ENCODE data around the gene SLC9A3.
A peak's percentile ranks its signal among the peaks of the same experiment; 100 is the strongest.

Gene SLC9A3

DNA sequence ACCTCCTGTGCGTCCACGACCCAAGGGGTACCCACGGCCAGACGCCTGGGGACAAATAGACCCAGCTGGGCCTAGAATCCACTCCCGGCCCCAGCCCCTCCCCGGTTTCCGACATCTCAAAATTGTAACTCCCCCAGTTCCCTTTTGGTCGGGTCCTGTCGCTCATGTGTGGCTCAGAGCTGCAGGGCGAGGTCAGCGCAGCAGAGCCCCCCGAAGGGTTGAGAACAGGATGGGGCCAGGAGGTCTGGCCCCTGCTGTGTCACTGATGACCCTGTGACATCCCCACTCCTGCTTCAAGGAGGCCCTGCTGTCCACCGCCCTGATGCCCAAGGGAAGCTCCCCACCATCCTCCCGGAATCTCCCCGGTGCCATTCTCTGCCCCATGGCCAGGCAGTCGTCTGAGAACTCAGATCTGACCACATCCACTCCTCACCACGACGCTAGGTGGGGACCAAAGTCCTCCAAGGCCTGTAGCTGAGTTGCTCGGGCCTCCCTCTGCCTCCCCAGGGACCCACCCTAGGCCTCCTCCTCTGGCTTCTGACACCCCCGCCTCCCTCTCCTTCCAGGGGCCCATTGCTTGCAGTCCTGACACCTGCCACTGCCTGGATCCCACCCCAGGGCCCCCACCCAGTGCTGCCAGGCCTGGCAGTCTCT is 3.9 kb downstream of the SLC9A3 start:
- DNase-seq (ENCODE audit: low read depth) = no peak
- TF ChIP-seq, protein P1, sequence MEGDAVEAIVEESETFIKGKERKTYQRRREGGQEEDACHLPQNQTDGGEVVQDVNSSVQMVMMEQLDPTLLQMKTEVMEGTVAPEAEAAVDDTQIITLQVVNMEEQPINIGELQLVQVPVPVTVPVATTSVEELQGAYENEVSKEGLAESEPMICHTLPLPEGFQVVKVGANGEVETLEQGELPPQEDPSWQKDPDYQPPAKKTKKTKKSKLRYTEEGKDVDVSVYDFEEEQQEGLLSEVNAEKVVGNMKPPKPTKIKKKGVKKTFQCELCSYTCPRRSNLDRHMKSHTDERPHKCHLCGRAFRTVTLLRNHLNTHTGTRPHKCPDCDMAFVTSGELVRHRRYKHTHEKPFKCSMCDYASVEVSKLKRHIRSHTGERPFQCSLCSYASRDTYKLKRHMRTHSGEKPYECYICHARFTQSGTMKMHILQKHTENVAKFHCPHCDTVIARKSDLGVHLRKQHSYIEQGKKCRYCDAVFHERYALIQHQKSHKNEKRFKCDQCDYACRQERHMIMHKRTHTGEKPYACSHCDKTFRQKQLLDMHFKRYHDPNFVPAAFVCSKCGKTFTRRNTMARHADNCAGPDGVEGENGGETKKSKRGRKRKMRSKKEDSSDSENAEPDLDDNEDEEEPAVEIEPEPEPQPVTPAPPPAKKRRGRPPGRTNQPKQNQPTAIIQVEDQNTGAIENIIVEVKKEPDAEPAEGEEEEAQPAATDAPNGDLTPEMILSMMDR (IDR thresholded peaks at IDR 0.05; ENCODE audit: insufficient read depth, low read depth, low read length, missing control alignments) = no peak
- no peak overlapping the region for H3K4me3 ChIP-seq (ENCODE audit: low read length)

- H3K4me3 ChIP-seq (ENCODE audit: low read length) = no peak overlapping the region
- TF ChIP-seq, protein P1 (IDR thresholded peaks at IDR 0.05; ENCODE audit: insufficient read depth, low read depth, low read length, missing control alignments) = no peak
- DNase-seq (ENCODE audit: low read depth) = no peak
Observed at GRCh38 chr5:518721-519120, 5.5 kb downstream of the SLC9A3 start.

DNA sequence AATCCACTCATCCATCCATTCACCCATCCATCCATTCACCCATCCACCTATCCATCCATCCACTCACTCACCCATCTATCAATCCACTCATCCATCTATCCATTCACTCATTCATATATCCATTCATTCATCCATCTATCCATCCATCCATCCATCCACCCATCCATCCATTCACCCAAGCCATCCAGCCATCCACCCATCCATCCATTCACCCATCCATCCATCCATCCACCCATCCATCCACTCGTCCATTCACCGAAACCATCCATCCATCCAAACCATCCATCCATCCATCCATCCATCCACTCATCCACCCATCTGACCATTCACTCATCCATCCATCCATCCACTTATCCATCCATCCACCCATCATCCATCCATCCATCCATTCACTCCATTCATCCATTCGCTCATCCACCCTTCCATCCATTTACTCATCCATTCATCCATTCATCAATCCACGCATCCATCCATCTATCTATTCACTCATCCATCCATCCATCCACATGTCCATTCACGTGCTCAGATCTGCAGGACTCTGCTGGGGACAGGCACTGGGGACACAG is 6.6 kb downstream of the SLC9A3 start:
- no peak for DNase-seq (ENCODE audit: low read depth)
- no peak overlapping the region for H3K4me3 ChIP-seq (ENCODE audit: low read length)
- TF ChIP-seq, protein P1 (IDR thresholded peaks at IDR 0.05; ENCODE audit: insufficient read depth, low read depth, low read length, missing control alignments) = no peak

GRCh38 chr5:516980-517379 is 7.3 kb downstream of the SLC9A3 start:
- H3K4me3 ChIP-seq (ENCODE audit: low read length) = no peak overlapping the region

GRCh38 chr5:516338-516925 is 7.8 kb downstream of the SLC9A3 start:
- DNase-seq (ENCODE audit: low read depth) = peak; percentile 40
- TF ChIP-seq, protein P1 (IDR thresholded peaks at IDR 0.05; ENCODE audit: insufficient read depth, low read depth, low read length, missing control alignments) = no peak
- H3K4me3 ChIP-seq (ENCODE audit: low read length) = no peak overlapping the region

More at GRCh38 chr5:516980-517379, 7.3 kb downstream of the SLC9A3 start:
- DNase-seq (ENCODE audit: low read depth) = no peak
- TF ChIP-seq, protein P1 (IDR thresholded peaks at IDR 0.05; ENCODE audit: insufficient read depth, low read depth, low read length, missing control alignments) = no peak

- DNase-seq (ENCODE audit: low read depth) = no peak
- no peak overlapping the region for H3K4me3 ChIP-seq (ENCODE audit: low read length)
- TF ChIP-seq, protein P1 (IDR thresholded peaks at IDR 0.05; ENCODE audit: insufficient read depth, low read depth, low read length, missing control alignments) = no peak
Observed at GRCh38 chr5:515273-515836, 8.9 kb downstream of the SLC9A3 start.

Measured in epithelial cell of esophagus (primary cell).